GM21381 (cell line): ENCODE data around the gene MYL5.
"Not testable (repeated sequence)": the region's sequence is repeated elsewhere in the genome, so short reads cannot be mapped to it uniquely, and the experiment has no call there.

Experiments used
- ATAC-seq: cut with Tn5 transposase; IDR thresholded peaks from one replicate; pipeline ENCODE4 v1.9.1; 2021; ENCODE audit warnings: mild to moderate bottlenecking, moderate library complexity; ENCODE audit not compliant: unreplicated experiment

The MYL5 gene

GRCh38 chr4:656436-657337 is 17.7 kb upstream of the MYL5 start:
- no peak for ATAC-seq

GRCh38 chr4:657338-657833 is 17.0 kb upstream of the MYL5 start:
- ATAC-seq = no peak

GRCh38 chr4:657834-658667 is 16.3 kb upstream of the MYL5 start:
- no peak for ATAC-seq

- no peak for ATAC-seq
Measured at GRCh38 chr4:658681-659667, 15.4 kb upstream of the MYL5 start.

DNA sequence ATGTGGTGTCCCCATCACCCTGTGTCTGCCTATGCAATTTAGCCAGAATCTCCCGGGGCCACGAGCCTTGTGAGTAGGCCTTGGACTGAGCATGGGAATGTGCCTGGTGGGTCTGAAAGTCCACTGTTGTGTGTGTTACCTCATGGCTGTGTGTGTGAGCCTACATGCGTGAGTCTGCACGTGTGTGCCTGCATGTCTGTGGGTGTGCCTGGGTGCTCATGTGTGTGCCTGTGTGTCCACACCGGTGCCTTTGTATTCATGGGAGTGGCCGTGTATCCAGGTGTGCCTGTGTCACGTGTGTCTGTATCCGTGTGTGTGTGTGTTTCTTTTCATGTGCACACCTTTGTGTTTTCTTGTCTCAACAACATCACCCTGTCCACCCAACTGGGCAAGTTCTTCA is 14.5 kb upstream of the MYL5 start:
- no peak for ATAC-seq

DNA sequence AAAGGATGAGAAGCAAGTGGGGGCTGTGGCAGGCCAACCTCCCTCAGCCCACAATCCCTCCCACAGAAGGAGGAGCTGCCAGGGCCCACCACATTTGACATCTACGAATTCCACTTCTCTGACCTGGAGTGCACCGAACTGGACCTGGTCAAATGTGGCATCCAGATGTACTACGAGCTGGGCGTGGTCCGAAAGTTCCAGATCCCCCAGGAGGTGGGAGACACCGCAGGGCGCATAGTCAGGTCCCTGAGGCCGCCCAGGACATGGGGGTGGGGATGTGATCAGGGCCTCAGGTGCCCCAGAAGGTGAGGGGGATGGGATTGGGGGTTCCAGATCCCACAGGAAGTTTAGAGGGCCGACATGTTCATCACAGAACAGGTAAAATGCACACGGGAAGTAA is 13.9 kb upstream of the MYL5 start:
- no peak for ATAC-seq

DNA sequence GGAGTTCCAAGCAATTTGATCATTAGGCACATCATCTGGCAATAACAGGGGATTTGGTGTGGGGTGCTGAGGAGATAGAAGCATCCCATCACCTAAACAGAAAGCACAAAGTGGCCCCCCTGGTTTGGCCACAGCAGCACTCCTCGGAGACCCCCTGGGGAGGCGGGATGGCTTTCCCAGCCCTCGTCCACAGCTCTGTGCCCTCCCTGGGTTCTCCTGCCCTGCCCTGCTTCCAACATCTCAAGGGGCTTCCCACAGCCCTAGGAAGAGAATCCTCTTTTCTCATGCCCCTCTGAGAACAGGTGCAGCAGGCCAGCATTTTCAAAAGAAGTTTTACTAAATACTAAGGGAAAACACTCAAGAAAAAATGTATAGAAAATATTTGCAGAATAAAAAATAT is 13.1 kb upstream of the MYL5 start:
- ATAC-seq = no peak

- ATAC-seq = no peak
Measured at GRCh38 chr4:661881-662761, 12.2 kb upstream of the MYL5 start.

DNA sequence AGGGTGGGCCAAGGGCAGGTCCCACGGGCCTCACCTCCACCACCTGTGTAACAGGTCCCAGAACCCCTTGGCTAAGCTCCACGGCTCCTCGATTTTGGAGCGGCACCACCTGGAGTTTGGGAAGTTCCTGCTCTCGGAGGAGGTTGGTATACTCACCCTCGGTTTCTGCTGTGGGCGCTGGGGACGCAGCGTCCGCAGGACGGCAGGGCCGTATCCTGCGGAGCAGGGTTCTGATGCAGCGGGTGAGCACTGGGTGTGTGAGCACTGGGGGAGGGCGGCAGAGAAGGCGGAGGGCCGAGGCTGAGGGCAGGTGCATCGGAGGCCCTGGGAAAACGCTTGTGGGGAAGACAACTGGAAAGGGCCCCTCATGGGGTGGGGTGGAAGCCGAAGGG is 11.3 kb upstream of the MYL5 start:
- no peak for ATAC-seq

GRCh38 chr4:663438-664428 is 10.6 kb upstream of the MYL5 start:
- peak; percentile 73 for ATAC-seq

DNA sequence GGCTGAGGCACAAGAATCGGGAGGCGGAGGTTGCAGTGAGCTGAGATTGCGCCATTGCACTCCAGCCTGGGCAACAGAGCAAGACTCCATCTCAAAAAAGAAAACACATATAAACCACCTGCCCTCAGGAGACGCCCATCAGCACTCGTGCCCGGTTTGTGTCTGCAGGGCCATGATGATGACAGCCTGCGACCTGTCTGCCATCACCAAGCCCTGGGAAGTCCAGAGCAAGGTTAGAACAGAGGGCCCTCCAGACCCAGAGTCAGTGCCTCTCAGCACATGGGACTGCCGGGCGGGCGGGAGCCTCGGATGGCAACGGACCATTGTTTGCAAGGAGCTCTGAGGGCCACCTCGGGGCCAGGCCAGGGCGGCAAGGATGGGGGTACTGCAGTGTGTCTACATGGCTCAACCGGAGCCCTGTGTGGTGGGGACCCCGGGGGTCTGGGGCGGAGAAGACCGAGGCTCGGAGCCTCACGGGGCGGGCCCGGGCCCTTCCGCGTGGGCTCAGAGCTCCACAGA is 9.6 kb upstream of the MYL5 start:
- ATAC-seq = no peak

- ATAC-seq = no peak
Measured at GRCh38 chr4:665381-665750, 9.0 kb upstream of the MYL5 start.

DNA sequence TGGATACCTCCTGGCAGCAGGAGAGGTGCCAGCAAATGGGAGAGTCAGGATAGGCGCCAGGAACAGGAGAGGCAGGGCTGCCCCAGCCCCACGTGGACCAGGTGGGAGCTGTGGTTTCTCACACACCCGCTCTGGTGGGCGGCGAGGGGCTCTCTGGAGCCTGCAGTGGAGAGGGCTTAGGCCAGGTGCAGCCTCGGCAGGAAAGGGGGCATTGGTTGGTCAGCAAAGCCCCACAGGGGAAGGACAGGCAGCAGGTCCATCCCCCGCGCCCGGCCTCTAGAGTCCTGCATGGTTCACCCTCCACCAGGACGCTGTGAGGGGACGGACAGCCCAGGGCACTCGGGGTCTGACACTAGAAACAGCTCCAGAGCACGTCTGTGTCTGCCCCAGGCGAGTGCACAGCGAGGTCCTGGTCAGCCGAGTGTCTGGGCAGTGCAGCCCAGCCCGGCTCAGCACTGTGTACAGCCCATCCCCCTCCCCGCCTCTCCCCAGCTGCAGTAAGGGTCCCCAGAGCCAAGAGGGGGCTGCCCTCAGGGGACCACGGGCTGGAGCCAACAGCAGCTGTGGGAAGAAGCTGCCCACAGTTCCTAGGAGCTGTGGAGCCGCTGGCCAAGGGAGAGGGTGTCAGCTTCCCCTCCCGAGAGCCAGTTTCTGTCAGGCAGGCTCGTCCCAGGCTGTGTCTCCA is 8.4 kb upstream of the MYL5 start:
- no peak for ATAC-seq

GRCh38 chr4:666436-666810 is 7.9 kb upstream of the MYL5 start:
- no peak for ATAC-seq

GRCh38 chr4:666822-667544 is 7.4 kb upstream of the MYL5 start:
- ATAC-seq = no peak

DNA sequence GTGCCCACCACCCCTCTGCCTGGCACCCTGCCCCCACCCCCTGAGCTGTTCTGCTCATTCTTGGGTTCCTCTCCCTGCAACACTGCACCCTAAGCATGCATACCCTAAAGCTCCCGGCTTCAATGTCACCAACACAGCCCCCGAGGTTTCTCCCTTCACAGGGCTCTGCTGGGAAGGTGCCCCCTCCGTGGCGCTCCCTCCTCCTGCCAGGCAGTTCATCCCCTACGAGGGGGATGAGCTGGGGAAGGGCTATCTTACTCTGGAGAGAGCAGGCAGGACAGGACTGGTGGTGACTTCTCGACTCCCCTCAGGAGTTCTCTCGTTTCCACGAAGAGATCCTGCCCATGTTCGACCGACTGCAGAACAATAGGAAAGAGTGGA is 6.8 kb upstream of the MYL5 start:
- no peak for ATAC-seq

GRCh38 chr4:668219-668618 is 6.1 kb upstream of the MYL5 start:
- ATAC-seq = not testable (repeated sequence)
